ENCODE data around the gene LZTR1. TPM values are rescaled to one million over a fixed set of nuclear protein-coding genes. Genes with fewer than 3 reads are reported as not detected.

Gene LZTR1
- total and polyA plus RNA-seq, 2 experiments from 2014 or later: 9.2 to 39.9 TPM

DNA sequence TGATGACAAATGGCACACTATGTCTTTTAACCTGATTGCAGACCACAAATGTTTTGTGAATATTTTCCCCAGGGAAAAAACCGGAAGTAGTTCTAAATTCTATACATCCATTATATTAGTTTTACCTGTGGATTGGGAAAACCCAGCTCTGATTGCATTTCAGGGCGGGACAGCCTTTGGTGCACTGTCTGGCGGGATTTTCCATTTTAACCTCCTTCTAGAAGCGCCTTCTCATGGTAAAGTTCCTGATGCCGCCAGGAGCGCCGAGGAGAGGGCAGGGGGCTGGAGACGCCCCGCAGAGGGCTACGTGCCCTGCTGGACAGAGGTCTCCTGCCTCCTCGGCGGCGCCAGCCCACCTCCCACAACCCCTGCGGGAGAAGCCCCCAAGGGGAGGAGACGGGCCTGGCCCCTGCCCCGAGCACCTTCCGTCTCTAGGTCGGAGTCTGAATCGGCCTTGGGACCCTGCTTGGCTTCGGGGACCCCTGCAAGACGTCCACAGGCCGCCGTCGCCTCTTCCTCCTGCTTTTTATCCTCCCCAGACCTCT lies 31.6 kb downstream of the LZTR1 start:
- TF ChIP-seq EZH2phosphoT487 (IDR thresholded peaks at IDR 0.05; ENCODE audit: unreplicated experiment): no peak
- peak; percentile 51 for TF ChIP-seq REST (IDR thresholded peaks at IDR 0.05; ENCODE audit: unreplicated experiment)
- ATAC-seq: peak; percentile 15
- Histone ChIP-seq H3K9me2 (ENCODE audit: insufficient read depth) (no peaks in the 10 kb centered on the region), H3K79me2 (replicated peaks; ENCODE audit: insufficient read depth) (no peaks in the 10 kb centered on the region), H3K27me3 (ENCODE audit: insufficient read depth) (no peaks in the 10 kb centered on the region), H3F3A (replicated peaks; ENCODE audit: low read depth) (no peaks in the 10 kb centered on the region), H4K20me1 (replicated peaks; ENCODE audit: insufficient read depth) (no peaks in the 10 kb centered on the region), H3K27ac (ENCODE audit: low read depth) (no peak overlapping the region), H3K4me2 (peak overlapping the region; percentile 91), H3K4me1 (ENCODE audit: insufficient read depth) (peaks cover 18% of the 10 kb centered on the region), H3K4me3 (peak overlapping the region; percentile 78), H3K36me3 (ENCODE audit: insufficient read depth) (no peaks in the 10 kb centered on the region), H2AFZ (peak overlapping the region; percentile 94; the same call in 1 of the 2 replicates)
- H3K4me1 Mint-ChIP-seq: peaks cover 43% of the 10 kb centered on the region
- peak overlapping the region; percentile 87 for H3K4me3 Mint-ChIP-seq
- no peaks in the 10 kb centered on the region for H3K9me3 Mint-ChIP-seq
- H3K27ac Mint-ChIP-seq: peak overlapping the region; percentile 87; the same call in 1 of the 2 replicates
- DNase-seq (ENCODE audit: low spot score): peak; percentile 38
- H3K36me3 Mint-ChIP-seq (ENCODE audit: low read depth): no peaks in the 10 kb centered on the region
- H3K27me3 Mint-ChIP-seq (ENCODE audit: insufficient read depth, low read depth, poor library complexity): peaks cover 25% of the 10 kb centered on the region

GRCh38 chr22:21014202-21014725 lies 32.2 kb downstream of the LZTR1 start:
- peaks cover 25% of the 10 kb centered on the region for H3K27me3 Mint-ChIP-seq (ENCODE audit: insufficient read depth, low read depth, poor library complexity)
- no peaks in the 10 kb centered on the region for H3F3A ChIP-seq (replicated peaks; ENCODE audit: low read depth)
- peak overlapping the region; percentile 87; the same call in 1 of the 2 replicates for H3K27ac Mint-ChIP-seq
- H3K4me1 ChIP-seq (ENCODE audit: insufficient read depth): peaks cover 18% of the 10 kb centered on the region
- H3K27ac ChIP-seq (ENCODE audit: low read depth): no peak overlapping the region
- H3K9me2 ChIP-seq (ENCODE audit: insufficient read depth): no peaks in the 10 kb centered on the region
- H3K4me3 Mint-ChIP-seq: peak overlapping the region; percentile 87
- H3K36me3 ChIP-seq (ENCODE audit: insufficient read depth): no peaks in the 10 kb centered on the region
- TF ChIP-seq CREB1 (CRISPR knock-in tag; IDR thresholded peaks at IDR 0.05; ENCODE audit: low read depth): peak; percentile 82
- TF ChIP-seq ZNF114 (CRISPR knock-in tag; IDR thresholded peaks at IDR 0.05): no peak
- TF ChIP-seq POLR2AphosphoS5 (IDR thresholded peaks at IDR 0.05; ENCODE audit: low read depth): peak; percentile 64; the same call in 1 of the 2 replicates
- peak overlapping the region; percentile 78 for H3K4me3 ChIP-seq
- peak; percentile 97 for DNase-seq (ENCODE audit: low spot score)
- H3K79me2 ChIP-seq (replicated peaks; ENCODE audit: insufficient read depth): no peaks in the 10 kb centered on the region
- peaks cover 39% of the 10 kb centered on the region for H3K4me1 Mint-ChIP-seq
- no peaks in the 10 kb centered on the region for H3K27me3 ChIP-seq (ENCODE audit: insufficient read depth)
- H3K36me3 Mint-ChIP-seq (ENCODE audit: low read depth): no peaks in the 10 kb centered on the region
- peak overlapping the region; percentile 91 for H3K4me2 ChIP-seq
- H2AFZ ChIP-seq: peak overlapping the region; percentile 94; the same call in 1 of the 2 replicates
- no peaks in the 10 kb centered on the region; the same call in 2 of the 3 replicates for H3K9me3 Mint-ChIP-seq
- H4K20me1 ChIP-seq (replicated peaks; ENCODE audit: insufficient read depth): no peaks in the 10 kb centered on the region
- peak; percentile 85 for ATAC-seq
